ENCODE data around the gene ZNF580. TPM values are rescaled to one million over a fixed set of nuclear protein-coding genes. Genes with fewer than 3 reads are reported as not detected.

Gene ZNF580
- polyA plus RNA-seq (ENCODE audit: insufficient read length): 39.9 TPM
- long read RNA-seq, donor 1, transcript ZNF580-202 (1 exons, 1,707 nt): minor isoform, 38 of 114 reads
- long read RNA-seq, donor 1, transcript ZNF580-201 (2 exons, 1,261 nt): major isoform, 75 of 114 reads
- long read RNA-seq, donor 1, partial matches to known transcripts: 0 of 114 reads
- long read RNA-seq, donor 1, other reads (novel, unspliced or antisense): 0 of 114 reads
- long read RNA-seq, donor 2, transcript ZNF580-202 (1 exons, 1,707 nt): major isoform, 28 of 57 reads
- long read RNA-seq, donor 2, transcript ZNF580-201 (2 exons, 1,261 nt): major isoform, 28 of 57 reads
- long read RNA-seq, donor 2, partial matches to known transcripts: 0 of 57 reads
- long read RNA-seq, donor 2, other reads (novel, unspliced or antisense): 0 of 57 reads
- long read RNA-seq, donor 3, transcript ZNF580-201 (2 exons, 1,261 nt): major isoform, 40 of 60 reads
- long read RNA-seq, donor 3, transcript ZNF580-202 (1 exons, 1,707 nt): minor isoform, 20 of 60 reads
- long read RNA-seq, donor 3, partial matches to known transcripts: 0 of 60 reads
- long read RNA-seq, donor 3, other reads (novel, unspliced or antisense): 0 of 60 reads
- long read RNA-seq, donor 4, partial matches to known transcripts: 0 of 5 reads
- long read RNA-seq, donor 4, other reads (novel, unspliced or antisense): 0 of 5 reads
- long read RNA-seq, donor 5, transcript ZNF580-201 (2 exons, 1,261 nt): major isoform, 54 of 76 reads
- long read RNA-seq, donor 5, transcript ZNF580-202 (1 exons, 1,707 nt): minor isoform, 21 of 76 reads
- long read RNA-seq, donor 5, partial matches to known transcripts: 0 of 76 reads
- long read RNA-seq, donor 5, other reads (novel, unspliced or antisense): 0 of 76 reads
- long read RNA-seq, donor 6, transcript ZNF580-202 (1 exons, 1,707 nt): minor isoform, 32 of 83 reads
- long read RNA-seq, donor 6, transcript ZNF580-201 (2 exons, 1,261 nt): major isoform, 51 of 83 reads
- long read RNA-seq, donor 6, partial matches to known transcripts: 0 of 83 reads
- long read RNA-seq, donor 6, other reads (novel, unspliced or antisense): 0 of 83 reads
- long read RNA-seq, donor 7, transcript ZNF580-202 (1 exons, 1,707 nt): minor isoform, 40 of 88 reads
- long read RNA-seq, donor 7, transcript ZNF580-201 (2 exons, 1,261 nt): major isoform, 48 of 88 reads
- long read RNA-seq, donor 7, partial matches to known transcripts: 0 of 88 reads
- long read RNA-seq, donor 7, other reads (novel, unspliced or antisense): 0 of 88 reads
- long read RNA-seq, donor 8, transcript ZNF580-202 (1 exons, 1,707 nt): minor isoform, 9 of 23 reads
- long read RNA-seq, donor 8, transcript ZNF580-201 (2 exons, 1,261 nt): major isoform, 14 of 23 reads
- long read RNA-seq, donor 8, partial matches to known transcripts: 0 of 23 reads
- long read RNA-seq, donor 8, other reads (novel, unspliced or antisense): 0 of 23 reads

- DNase-seq: peak; percentile 59
These were observed at the start of gene ZNF580 for GRCh38 chr19:55640577-55641425. ZNF580 (plus strand) TSS chr19:55641002; CDS start chr19:55642509, 1,507 bp downstream.

- no peak for DNase-seq
These were observed 49.2 kb upstream of the ZNF580 start for GRCh38 chr19:55591555-55591954.

- DNase-seq: no peak
These were observed 48.3 kb upstream of the ZNF580 start for GRCh38 chr19:55592391-55593090.

- no peak for DNase-seq
These were observed 47.6 kb upstream of the ZNF580 start for GRCh38 chr19:55593096-55593772.

GRCh38 chr19:55594996-55595545 is 45.7 kb upstream of the ZNF580 start:
- DNase-seq: no peak

- no peak for DNase-seq
These were observed 44.5 kb upstream of the ZNF580 start for GRCh38 chr19:55596304-55596703.

GRCh38 chr19:55597501-55597921 is 43.3 kb upstream of the ZNF580 start:
- DNase-seq: no peak

GRCh38 chr19:55598034-55598433 is 42.8 kb upstream of the ZNF580 start:
- DNase-seq: no peak

- DNase-seq: peak; percentile 83
These were observed 41.9 kb upstream of the ZNF580 start for GRCh38 chr19:55598719-55599467.

- DNase-seq: peak; percentile 100
These were observed 41.3 kb upstream of the ZNF580 start, which contains the start of gene FIZ1 for GRCh38 chr19:55599468-55599841. FIZ1 (minus strand) TSS chr19:55599517; CDS start chr19:55597865, 1,652 bp downstream.

GRCh38 chr19:55599842-55600661 is 40.8 kb upstream of the ZNF580 start, which contains the start of gene ZNF524:
ZNF524 (plus strand) TSS chr19:55600288; CDS start chr19:55602113, 1,825 bp downstream.
- peak; percentile 94 for DNase-seq

GRCh38 chr19:55600662-55601028 is 40.2 kb upstream of the ZNF580 start:
- no peak for DNase-seq

- no peak for DNase-seq
These were observed 39.7 kb upstream of the ZNF580 start for GRCh38 chr19:55601084-55601483.

GRCh38 chr19:55602104-55603001 is 38.4 kb upstream of the ZNF580 start:
- DNase-seq: no peak

- DNase-seq: no peak
These were observed 37.7 kb upstream of the ZNF580 start for GRCh38 chr19:55603115-55603514.
